NCI-H345 (cell line): ENCODE data around the gene GSG1L.

Experiments
- DNase-seq: peaks from one replicate; lab custom pipeline; 2025; lab: John Stamatoyannopoulos, UW

The GSG1L gene

GRCh38 chr16:28014851-28015250, 48.7 kb downstream of the GSG1L start:
- no peak for DNase-seq

GRCh38 chr16:28013878-28014277, 49.6 kb downstream of the GSG1L start:
- DNase-seq = no peak

- DNase-seq = no peak
Observed at GRCh38 chr16:28013392-28013791, 50.1 kb downstream of the GSG1L start.

GRCh38 chr16:28011971-28012445, 51.5 kb downstream of the GSG1L start:
- DNase-seq = no peak

- no peak for DNase-seq
Observed at GRCh38 chr16:28011223-28011622, 52.3 kb downstream of the GSG1L start.

- no peak for DNase-seq
Observed at GRCh38 chr16:28010671-28011070, 52.8 kb downstream of the GSG1L start.

GRCh38 chr16:28009586-28010373, 53.7 kb downstream of the GSG1L start:
- no peak for DNase-seq

GRCh38 chr16:28003923-28004322, 59.6 kb downstream of the GSG1L start:
- no peak for DNase-seq

- DNase-seq = no peak
Observed at GRCh38 chr16:28003021-28003865, 60.3 kb downstream of the GSG1L start.

GRCh38 chr16:28001642-28002041, 61.9 kb downstream of the GSG1L start:
- DNase-seq = no peak

- no peak for DNase-seq
Observed at GRCh38 chr16:28001184-28001583, 62.3 kb downstream of the GSG1L start.

- DNase-seq = no peak
Observed at GRCh38 chr16:28000314-28001169, 63.0 kb downstream of the GSG1L start.

- DNase-seq = no peak
Observed at GRCh38 chr16:27999687-28000086, 63.8 kb downstream of the GSG1L start.

GRCh38 chr16:27995378-27995777, 68.1 kb downstream of the GSG1L start:
- no peak for DNase-seq

- no peak for DNase-seq
Observed at GRCh38 chr16:27994686-27995085, 68.8 kb downstream of the GSG1L start.

GRCh38 chr16:27993587-27993986, 69.9 kb downstream of the GSG1L start:
- DNase-seq = no peak

- no peak for DNase-seq
Observed at GRCh38 chr16:27991876-27992275, 71.6 kb downstream of the GSG1L start.

- no peak for DNase-seq
Observed at GRCh38 chr16:27985981-27986380, 77.5 kb downstream of the GSG1L start.

- no peak for DNase-seq
Observed at GRCh38 chr16:27984121-27984520, 79.4 kb downstream of the GSG1L start.

- DNase-seq = no peak
Observed at GRCh38 chr16:27983244-27983643, 80.3 kb downstream of the GSG1L start.

- no peak for DNase-seq
Observed at GRCh38 chr16:27982184-27982583, 81.3 kb downstream of the GSG1L start.
